ENCODE results near the gene RPL41.

The RPL41 gene

DNA sequence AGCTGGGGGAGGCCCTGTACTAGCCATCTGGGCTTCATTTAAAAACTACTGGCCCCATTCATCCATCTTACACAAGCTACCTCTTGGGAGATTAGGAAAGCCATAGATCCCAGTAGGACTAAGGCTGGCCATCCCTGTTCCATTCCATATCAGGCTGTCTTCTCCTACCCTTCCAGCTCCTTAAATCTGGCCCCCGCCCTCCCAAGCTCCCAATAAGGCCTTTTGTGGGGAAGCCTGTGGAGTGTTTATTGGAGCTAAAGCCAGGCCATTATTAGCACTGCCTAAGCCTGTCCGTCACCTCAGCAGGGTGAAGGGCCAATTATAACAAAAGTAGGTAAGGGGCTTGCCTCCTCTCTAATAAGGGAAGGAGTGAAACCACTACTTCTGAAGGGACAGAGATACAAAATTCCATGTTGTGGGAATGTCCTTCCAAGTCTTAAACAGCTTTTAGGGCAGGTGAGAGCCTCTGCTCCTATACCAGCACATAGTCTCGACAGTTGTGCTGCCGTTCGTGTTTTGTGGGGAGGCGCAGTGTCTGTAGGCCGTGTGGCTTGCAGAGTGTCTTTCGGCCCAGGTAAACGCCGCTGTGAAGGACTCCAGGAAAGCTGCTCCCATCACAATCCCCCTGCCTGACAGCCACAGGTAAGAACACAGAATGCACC lies 45.4 kb downstream of the RPL41 start:
- intact Hi-C loops (cut with DNase I): no loop called here
- no peak for DNase-seq

DNA sequence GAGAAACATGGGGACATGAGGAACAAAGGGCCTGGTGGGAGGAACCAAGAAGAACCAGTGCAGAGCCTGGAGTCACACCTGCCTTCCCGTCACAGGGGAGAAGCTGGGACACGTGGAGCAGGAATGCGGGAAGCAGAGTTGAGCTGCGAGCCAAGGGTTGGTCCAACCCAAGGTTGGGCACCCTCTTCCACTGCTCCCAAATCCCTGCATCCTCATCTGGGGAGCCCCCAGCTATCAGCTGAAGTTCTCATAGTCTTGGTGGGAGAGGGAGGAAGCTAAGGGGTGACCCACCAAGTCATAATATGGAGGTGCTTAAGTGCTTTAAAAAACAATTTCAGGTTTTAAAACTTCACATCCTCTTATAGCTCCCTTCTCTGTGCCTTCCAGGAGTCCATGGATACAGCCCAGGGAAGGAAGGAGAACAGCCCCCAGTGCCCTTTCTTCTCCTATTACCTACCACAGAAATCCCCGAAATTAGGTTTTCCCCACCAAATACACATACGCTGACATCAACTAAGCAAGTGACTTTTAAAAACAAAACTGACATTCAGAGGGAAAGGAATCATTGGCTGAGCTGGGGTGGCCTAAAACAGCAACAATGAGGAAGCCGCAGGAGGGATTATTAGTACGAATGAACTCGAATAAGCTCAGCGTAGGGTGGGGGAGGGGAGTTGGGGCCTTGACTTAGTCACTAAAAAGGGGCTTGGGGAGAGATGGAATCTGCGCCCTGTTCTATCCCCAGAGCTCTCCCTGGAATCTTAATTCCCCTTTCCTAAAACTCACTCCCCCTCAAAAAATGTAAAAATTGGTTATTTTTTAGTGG lies 46.2 kb downstream of the RPL41 start:
- intact Hi-C loops (cut with DNase I): no loop called here
- DNase-seq: no peak

DNA sequence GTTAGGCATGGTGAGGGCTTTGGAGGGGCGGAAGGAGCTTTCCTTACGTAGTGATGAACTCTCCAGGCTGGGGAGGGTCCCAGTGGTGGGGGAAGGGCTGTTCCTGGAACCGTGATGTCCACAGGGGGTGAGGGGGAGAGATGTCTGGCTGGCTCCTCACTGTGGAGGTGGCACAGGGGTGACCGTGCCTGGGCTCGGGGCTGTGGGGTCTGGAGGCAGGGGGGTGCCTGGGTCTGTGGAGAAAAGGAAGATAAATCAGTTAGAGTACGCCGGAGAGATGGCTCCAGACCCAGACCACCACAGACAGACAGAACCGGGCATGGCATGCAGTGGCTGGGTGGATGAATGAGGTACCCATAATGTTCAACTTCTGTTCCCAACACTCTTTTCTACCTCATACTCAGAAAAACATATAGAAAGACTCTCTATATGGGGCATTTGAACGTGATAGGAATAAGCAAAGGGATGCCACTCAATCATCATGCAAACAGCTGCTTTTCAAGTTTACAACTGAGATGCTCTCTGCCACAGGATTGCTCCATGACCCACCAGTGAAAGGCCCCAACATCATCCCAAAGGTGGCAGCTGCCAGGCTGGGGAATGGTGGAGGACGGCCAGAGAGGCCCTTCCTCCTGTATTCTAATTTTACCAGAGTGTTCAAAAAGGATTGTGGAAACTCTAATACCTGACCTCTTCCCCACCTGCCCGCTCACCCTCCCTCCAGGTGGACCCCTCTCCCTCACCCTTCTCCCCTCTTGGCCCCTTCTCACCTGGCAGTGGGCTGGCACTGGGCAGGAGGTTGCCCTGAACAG lies 47.3 kb downstream of the RPL41 start:
- DNase-seq: no peak
- intact Hi-C loops (cut with DNase I): no loop called here

DNA sequence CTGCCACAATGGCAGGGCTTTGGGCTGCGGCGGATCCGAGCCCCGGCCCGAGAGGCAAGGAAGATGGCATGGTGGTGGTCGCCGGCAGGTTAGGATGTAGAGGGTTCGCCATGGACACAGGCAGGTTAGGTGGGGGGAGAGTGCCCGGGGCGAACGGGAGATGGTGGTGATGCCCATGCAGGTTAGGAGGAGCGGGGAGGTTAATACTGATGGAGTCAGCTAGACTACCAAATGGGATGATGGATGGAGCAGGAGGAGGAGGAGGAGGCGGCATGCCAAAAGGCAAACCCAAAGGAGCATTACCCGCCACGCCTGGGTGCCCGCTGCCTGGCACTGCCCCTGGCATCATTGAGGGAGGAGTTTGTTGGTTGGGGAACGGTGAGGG lies 47.9 kb downstream of the RPL41 start:
- intact Hi-C loops (cut with DNase I): no loop called here
- DNase-seq: no peak

DNA sequence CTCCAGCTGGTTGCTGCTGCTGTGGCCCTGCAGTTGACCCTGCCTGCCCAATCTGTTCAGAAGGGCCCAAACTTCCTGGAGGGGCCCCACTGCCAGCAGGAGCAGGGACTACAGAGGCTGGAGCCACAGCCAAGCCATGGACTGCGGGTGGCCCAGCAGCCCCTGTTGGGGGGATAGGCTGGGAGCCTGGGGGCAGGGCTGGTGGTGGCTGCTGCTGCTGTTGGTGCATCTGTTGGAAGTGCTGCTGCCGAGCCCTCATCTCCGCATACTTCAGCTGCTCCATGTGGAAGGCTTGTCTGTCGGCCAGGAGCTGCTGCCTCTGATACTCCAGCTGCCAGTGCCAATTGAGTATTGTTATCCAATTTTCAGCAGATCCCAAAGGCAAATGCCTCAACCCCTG lies 48.9 kb downstream of the RPL41 start:
- no peak for DNase-seq
- intact Hi-C loops (cut with DNase I): no loop called here

Measured in posterior cingulate gyrus (tissue), 11 donors.